CD4-positive, alpha-beta T cell treated with Interleukin-1 beta for 1 hour (primary cell): ENCODE measurements around the gene ZNF766.
A peak's percentile ranks its signal among the peaks of the same experiment; 100 is the strongest.
"Not testable (repeated sequence)": the region's sequence is repeated elsewhere in the genome, so short reads cannot be mapped to it uniquely, and the experiment has no call there.

ENCODE experiments used
- DNase-seq, 2 donors: peaks; one replicate each; pipeline ENCODE4 v3.0.0-alpha.2; 2020 to 2022

ZNF766 gene

GRCh38 chr19:52269338-52270261 lies at the start of gene ZNF766:
TSS of gene ZNF766 (plus strand) at chr19:52269587. CDS start at chr19:52269614, 27 bp downstream.
- peak; percentile 94 to 95 for DNase-seq

- no peak for DNase-seq
These were observed 49.8 kb upstream of the ZNF766 start for GRCh38 chr19:52219611-52220010.

DNA sequence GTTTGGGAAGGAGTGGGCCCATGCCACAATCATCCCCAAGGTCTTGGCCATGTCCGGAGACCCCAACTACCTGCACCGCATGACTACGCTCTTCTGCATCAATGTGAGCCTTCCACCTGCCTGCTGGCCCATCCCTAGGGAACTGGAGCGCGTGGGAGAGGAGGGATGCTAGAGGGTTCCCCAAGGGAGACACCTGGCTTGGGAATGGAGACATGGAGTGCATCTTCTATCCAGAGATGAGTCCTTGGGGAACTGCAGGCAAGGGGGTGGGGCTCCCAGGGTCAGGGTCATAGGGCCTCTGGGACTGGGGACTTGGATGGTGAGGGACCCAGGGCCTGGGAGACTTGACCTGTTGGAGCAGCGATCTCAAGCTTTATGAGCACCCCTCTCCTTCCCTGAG lies 48.4 kb upstream of the ZNF766 start:
- DNase-seq: no peak

GRCh38 chr19:52221831-52222375 lies 47.5 kb upstream of the ZNF766 start:
- no peak for DNase-seq

- DNase-seq: no peak
These were observed 45.2 kb upstream of the ZNF766 start for GRCh38 chr19:52224211-52224610.

- DNase-seq: no peak
These were observed 42.7 kb upstream of the ZNF766 start for GRCh38 chr19:52226652-52227051.

GRCh38 chr19:52227196-52227940 lies 42.0 kb upstream of the ZNF766 start:
- DNase-seq: no peak

- DNase-seq: no peak
These were observed 41.4 kb upstream of the ZNF766 start for GRCh38 chr19:52227980-52228379.

DNA sequence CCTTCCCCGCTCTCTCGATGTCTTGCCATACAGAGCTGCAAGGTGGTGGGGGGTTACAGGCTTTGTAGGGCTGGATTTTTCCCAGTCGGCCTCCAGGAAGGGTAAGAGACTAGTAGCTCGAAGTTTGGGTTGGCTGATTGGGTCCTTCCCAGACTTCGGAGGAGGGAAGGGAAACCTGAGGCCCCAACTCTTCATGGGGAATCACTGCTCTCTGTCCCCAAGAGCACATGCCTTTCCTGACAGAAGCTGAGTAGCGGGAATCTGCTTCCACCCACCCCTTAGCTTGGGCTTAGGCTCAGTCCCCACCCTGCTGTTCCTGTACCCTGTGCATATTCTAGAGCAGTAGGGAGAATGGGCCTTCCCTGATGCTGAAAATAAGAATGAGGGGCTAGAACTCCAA lies 39.9 kb upstream of the ZNF766 start:
- no peak for DNase-seq

DNA sequence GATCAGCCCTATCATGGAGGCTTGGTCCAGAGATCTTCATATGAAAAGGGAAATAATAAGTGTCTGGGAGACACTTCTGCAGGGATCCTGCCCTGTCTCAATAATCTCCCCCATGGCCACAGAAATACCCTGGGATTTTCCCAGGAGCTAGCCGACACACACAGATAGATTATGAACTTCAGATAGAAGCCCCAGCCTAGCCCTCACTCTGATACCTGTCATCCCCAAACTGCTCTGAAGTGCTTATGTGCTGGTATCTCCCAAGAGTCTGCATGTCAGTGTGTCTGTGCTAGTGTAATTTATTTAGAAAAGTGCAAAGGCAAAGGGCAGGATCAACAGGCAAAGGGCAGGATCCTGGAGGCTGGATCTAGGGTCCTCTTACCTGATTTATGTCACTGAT lies 38.7 kb upstream of the ZNF766 start:
- DNase-seq: no peak

DNA sequence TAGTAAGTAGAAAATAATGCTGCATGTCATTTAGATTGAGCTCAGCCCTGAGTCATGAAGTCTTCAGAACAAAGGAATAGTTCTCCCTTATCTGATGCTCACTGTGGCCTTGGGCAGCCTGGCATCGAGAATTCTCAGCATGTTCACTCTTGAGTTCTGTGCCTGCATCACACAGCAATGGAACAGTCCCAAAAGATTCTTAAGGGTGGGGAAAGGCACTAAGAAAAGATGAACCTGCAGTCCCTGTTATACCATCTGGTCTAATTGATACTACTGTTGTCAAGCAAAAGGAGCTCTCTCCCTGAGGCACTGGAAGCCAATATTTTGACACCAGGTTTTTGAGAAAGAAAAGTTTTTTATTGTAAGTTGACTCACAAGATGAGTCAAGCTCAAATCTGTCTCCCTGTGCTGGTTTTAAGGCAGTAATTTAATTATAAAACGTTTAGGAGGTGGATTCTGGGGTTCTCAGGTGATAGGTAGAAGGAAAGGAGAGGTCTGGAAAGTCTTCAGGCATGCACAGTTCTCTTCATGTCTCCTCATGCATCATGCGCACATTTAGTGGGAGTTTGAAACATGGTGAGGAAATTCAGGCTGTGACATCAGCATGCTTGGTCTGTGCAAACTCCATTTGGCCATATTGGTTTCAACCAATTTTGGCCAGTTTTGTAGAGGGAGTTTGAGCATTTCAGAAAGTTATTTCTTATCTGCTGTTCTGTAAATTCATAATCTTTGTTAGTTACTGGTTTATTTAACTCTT lies 38.1 kb upstream of the ZNF766 start:
- DNase-seq: no peak

GRCh38 chr19:52234406-52234805 lies 35.0 kb upstream of the ZNF766 start:
- no peak for DNase-seq

GRCh38 chr19:52237197-52237596 lies 32.2 kb upstream of the ZNF766 start:
- no peak for DNase-seq

GRCh38 chr19:52237771-52238400 lies 31.5 kb upstream of the ZNF766 start:
- peak; percentile 58 to 70 for DNase-seq

DNA sequence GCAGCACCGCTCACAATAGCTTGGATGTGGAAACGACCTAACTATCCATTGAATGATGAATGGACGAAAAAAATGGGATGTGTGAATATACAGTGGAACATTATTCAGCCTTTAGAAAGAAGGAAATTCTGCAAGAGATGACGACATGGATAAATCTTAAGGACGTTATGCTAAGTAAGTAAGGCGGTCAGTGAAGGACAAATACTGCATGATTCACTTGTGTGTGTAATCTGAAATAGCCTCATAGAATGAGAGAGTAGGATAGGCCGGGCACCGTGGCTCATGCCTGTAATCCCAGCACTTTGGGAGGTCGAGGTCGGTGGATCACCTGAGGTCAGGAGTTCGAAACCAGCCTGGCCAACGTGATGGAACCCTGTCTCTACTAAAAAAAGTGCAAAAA lies 25.4 kb upstream of the ZNF766 start:
- no peak for DNase-seq

- DNase-seq: peak; percentile 54 to 64
These were observed 21.1 kb upstream of the ZNF766 start for GRCh38 chr19:52248241-52248640.

DNA sequence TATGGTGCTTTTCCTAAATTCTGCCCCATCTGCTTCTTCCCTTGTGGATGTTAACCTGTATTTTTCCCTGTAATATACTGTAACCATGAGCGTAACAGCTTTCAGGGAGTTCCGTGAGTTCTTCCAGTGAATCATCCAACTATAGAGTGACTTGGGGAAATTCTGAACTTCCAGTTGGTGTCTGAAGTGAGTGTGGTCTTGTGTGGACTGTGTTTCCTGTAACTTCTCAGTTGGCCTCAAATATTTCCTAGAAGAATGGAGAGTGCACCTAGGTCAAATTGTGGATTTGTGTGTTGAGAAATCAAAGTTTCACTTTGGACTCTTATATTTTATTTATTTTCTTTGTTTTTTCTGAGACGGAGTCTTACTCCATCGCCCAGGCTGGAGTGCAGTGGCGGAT lies 11.0 kb upstream of the ZNF766 start:
- no peak for DNase-seq

DNA sequence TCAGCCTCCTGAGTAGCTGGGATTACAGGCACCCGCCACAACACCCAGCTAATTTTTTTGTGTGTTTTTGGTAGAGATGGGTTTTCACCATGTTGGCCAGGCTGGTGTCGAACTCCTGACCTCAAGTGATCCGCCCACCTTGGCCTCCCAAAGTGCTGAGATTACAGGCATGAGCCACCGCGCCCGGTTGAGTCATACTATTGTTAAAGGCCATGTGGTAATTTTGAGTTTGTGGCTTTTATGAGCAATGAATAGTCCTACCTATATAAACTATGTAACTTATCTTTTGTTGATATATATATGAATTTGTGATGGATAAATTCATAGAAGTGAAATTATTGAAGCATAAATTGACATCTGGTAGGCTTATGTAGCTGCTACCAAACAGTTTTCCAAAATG lies 3.8 kb upstream of the ZNF766 start:
- DNase-seq: not testable (repeated sequence)

- DNase-seq: peak; percentile 5 to 6
These were observed 989 bp downstream of the ZNF766 start for GRCh38 chr19:52270266-52270885.

DNA sequence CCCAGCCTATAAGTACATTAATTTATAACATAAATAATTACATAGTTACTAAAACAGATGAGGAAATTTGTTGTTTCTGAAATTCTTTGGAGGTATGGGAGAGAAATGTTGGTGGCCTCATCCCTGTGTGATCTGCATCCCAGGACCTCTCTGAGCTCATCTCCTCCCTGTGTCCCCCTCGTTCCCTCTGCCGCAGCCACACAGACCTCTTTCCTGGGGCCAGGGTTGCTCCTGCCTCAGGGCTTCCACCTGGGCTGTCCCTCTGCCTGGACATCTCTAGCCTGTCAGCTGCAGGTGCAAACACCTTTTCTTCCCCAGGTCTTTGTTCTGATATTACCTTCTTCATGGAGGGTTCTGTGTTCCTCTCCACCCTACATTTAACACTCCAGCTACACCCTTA lies 3.9 kb downstream of the ZNF766 start:
- DNase-seq: no peak

- DNase-seq: no peak
These were observed 4.8 kb downstream of the ZNF766 start for GRCh38 chr19:52274191-52274590.

DNA sequence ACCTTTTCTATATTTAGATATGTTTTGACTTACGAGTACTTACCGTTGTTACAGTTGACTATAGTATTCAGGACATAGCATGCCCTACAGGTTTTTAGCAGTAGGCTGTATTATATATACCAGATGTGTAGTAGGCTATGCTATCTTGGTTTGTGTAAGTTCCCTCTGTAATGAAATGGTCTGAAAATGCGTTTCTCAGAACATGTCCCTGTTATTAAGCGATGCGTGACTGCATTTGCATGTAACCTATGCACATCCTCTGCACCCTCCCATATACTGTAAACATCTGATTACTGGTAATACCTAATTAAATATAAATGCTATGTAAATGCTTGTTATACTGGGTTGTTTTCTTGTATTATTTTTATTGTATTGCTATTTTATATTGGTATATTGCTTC lies 6.6 kb downstream of the ZNF766 start:
- no peak for DNase-seq
